ENCODE results near the gene SLC5A10.

DNA sequence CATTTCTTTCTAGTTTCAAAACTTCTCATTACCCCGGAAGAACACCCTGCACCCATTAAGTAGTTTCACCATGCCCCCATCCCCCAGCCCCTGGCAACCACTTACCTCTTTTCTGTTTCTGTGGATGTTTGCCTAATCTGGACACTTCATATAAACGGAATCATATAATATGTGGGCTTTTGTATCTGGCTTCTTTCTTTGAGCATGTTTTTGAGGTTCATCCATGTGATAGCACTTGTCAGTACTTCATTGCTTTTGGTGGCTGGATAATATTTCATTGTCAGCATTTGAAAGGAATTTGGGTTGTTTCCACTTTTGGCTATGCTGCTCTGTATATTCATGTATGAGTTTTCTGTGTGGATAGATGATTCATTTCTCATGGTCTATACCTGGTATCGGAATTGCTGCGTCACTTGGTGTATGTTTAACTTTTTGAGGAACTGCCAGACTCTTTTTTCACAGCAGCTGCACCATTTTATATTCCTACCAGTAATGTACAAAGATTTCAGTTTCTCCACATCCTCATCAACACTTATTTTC is 30.0 kb upstream of the SLC5A10 start:
- TF ChIP-seq CTCF (IDR thresholded peaks at IDR 0.05; ENCODE audit: low read depth, low read length, missing input control): no peak
- no peak for TF ChIP-seq HNF4A (conservative IDR thresholded peaks at IDR 0.05)
- TF ChIP-seq RAD21 (IDR thresholded peaks at IDR 0.05): no peak
- no peak for TF ChIP-seq HNF4G (IDR thresholded peaks at IDR 0.05)
- no peak for TF ChIP-seq TAF1 (conservative IDR thresholded peaks at IDR 0.05)
- no peak for TF ChIP-seq YY1 (IDR thresholded peaks at IDR 0.05)
- no peak for TF ChIP-seq EGR1 (IDR thresholded peaks at IDR 0.05; ENCODE audit: low read depth in 2 of 2)
- no peak for TF ChIP-seq SP1 (IDR thresholded peaks at IDR 0.05)

Measured in liver (tissue), 3 donors.